ENCODE data around the gene CYS1.
"Not testable (repeated sequence)": the region's sequence is repeated elsewhere in the genome, so short reads cannot be mapped to it uniquely, and the experiment has no call there.

Gene CYS1

GRCh38 chr2:10079870-10080535, at the start of gene CYS1:
Gene CYS1, minus strand, starts transcription at chr2:10080411. Its CDS starts 188 bp downstream, at chr2:10080223.
- DNase-seq, result no peak

- no peak for DNase-seq
These were observed 49.3 kb upstream of the CYS1 start for GRCh38 chr2:10129490-10129889.

GRCh38 chr2:10128420-10128819, 48.2 kb upstream of the CYS1 start:
- DNase-seq, result no peak

- DNase-seq, result no peak
These were observed 46.4 kb upstream of the CYS1 start for GRCh38 chr2:10126632-10127026.

- DNase-seq, result no peak
These were observed 45.8 kb upstream of the CYS1 start for GRCh38 chr2:10125842-10126631.

GRCh38 chr2:10124538-10125045, 44.4 kb upstream of the CYS1 start:
- peak; percentile 42 for DNase-seq

- no peak for DNase-seq
These were observed 43.1 kb upstream of the CYS1 start for GRCh38 chr2:10123281-10123680.

GRCh38 chr2:10122500-10123280, 42.5 kb upstream of the CYS1 start, which contains the start of gene RRM2:
Gene RRM2, plus strand, starts transcription at chr2:10122739. Its CDS starts 60 bp downstream, at chr2:10122799.
- DNase-seq, result peak; percentile 80

GRCh38 chr2:10120877-10121574, 40.8 kb upstream of the CYS1 start:
- DNase-seq, result no peak

GRCh38 chr2:10120158-10120876, 40.1 kb upstream of the CYS1 start:
- DNase-seq, result peak; percentile 95

- no peak for DNase-seq
These were observed 39.5 kb upstream of the CYS1 start for GRCh38 chr2:10119601-10120157.

- DNase-seq, result no peak
These were observed 38.8 kb upstream of the CYS1 start for GRCh38 chr2:10119027-10119325.

GRCh38 chr2:10109311-10109710, 29.1 kb upstream of the CYS1 start:
- no peak for DNase-seq

GRCh38 chr2:10104906-10105305, 24.7 kb upstream of the CYS1 start:
- DNase-seq, result not testable (repeated sequence)

GRCh38 chr2:10103179-10103578, 23.0 kb upstream of the CYS1 start:
- peak; percentile 41 for DNase-seq

- no peak for DNase-seq
These were observed 21.3 kb upstream of the CYS1 start for GRCh38 chr2:10101491-10101890.

- DNase-seq, result peak; percentile 27
These were observed 17.3 kb upstream of the CYS1 start for GRCh38 chr2:10097352-10098148.

GRCh38 chr2:10096641-10097040, 16.4 kb upstream of the CYS1 start:
- no peak for DNase-seq

- no peak for DNase-seq
These were observed 15.0 kb upstream of the CYS1 start for GRCh38 chr2:10095175-10095574.

- no peak for DNase-seq
These were observed 14.1 kb upstream of the CYS1 start for GRCh38 chr2:10094271-10094814.

- DNase-seq, result not testable (repeated sequence)
These were observed 11.7 kb upstream of the CYS1 start for GRCh38 chr2:10091889-10092244.
